Measurements from ENCODE around the gene ADGRV1. TPM values are rescaled to one million over a fixed set of nuclear protein-coding genes. Genes with fewer than 3 reads are reported as not detected.
"Not testable (repeated sequence)": the region's sequence is repeated elsewhere in the genome, so short reads cannot be mapped to it uniquely, and the experiment has no call there.

Gene ADGRV1
- total RNA-seq, 1 donor from 2014 or later = 0.99 TPM

- no peak overlapping the region for H3K4me3 Mint-ChIP-seq (ENCODE audit: unreplicated experiment)
- peaks cover 31% of the 10 kb centered on the region for H3K27me3 Mint-ChIP-seq (ENCODE audit: unreplicated experiment)
- no peaks in the 10 kb centered on the region for H3K4me1 Mint-ChIP-seq (ENCODE audit: unreplicated experiment)
- no peak for TF ChIP-seq CTCF (IDR thresholded peaks at IDR 0.05)
- no peak for DNase-seq (ENCODE audit: extremely low spot score, unreplicated experiment)
- H3K36me3 Mint-ChIP-seq (ENCODE audit: unreplicated experiment) = no peaks in the 10 kb centered on the region
- H3K9me3 Mint-ChIP-seq (ENCODE audit: unreplicated experiment) = peaks cover 4% of the 10 kb centered on the region
- H3K27ac Mint-ChIP-seq (ENCODE audit: unreplicated experiment) = no peak overlapping the region
Measured at GRCh38 chr5:90575712-90576111, 17.1 kb downstream of the ADGRV1 start.

GRCh38 chr5:90576566-90576965 is 18.0 kb downstream of the ADGRV1 start:
- H3K27ac Mint-ChIP-seq (ENCODE audit: unreplicated experiment); H3K4me3 Mint-ChIP-seq (ENCODE audit: unreplicated experiment); DNase-seq (ENCODE audit: extremely low spot score, unreplicated experiment); H3K4me1 Mint-ChIP-seq (ENCODE audit: unreplicated experiment); H3K9me3 Mint-ChIP-seq (ENCODE audit: unreplicated experiment); H3K36me3 Mint-ChIP-seq (ENCODE audit: unreplicated experiment): not testable (repeated sequence)
- H3K27me3 Mint-ChIP-seq (ENCODE audit: unreplicated experiment) = peaks cover 27% of the 10 kb centered on the region

GRCh38 chr5:90579905-90580304 is 21.3 kb downstream of the ADGRV1 start:
- not testable (repeated sequence) for H3K4me3 Mint-ChIP-seq (ENCODE audit: unreplicated experiment); H3K36me3 Mint-ChIP-seq (ENCODE audit: unreplicated experiment); H3K4me1 Mint-ChIP-seq (ENCODE audit: unreplicated experiment); DNase-seq (ENCODE audit: extremely low spot score, unreplicated experiment); H3K9me3 Mint-ChIP-seq (ENCODE audit: unreplicated experiment); H3K27ac Mint-ChIP-seq (ENCODE audit: unreplicated experiment)
- H3K27me3 Mint-ChIP-seq (ENCODE audit: unreplicated experiment) = peaks cover 10% of the 10 kb centered on the region

- no peaks in the 10 kb centered on the region for H3K4me1 Mint-ChIP-seq (ENCODE audit: unreplicated experiment)
- H3K27me3 Mint-ChIP-seq (ENCODE audit: unreplicated experiment) = peaks cover 14% of the 10 kb centered on the region
- no peak overlapping the region for H3K27ac Mint-ChIP-seq (ENCODE audit: unreplicated experiment)
- DNase-seq (ENCODE audit: extremely low spot score, unreplicated experiment) = no peak
- TF ChIP-seq CTCF (IDR thresholded peaks at IDR 0.05) = no peak
- H3K9me3 Mint-ChIP-seq (ENCODE audit: unreplicated experiment) = peaks cover 4% of the 10 kb centered on the region
- H3K36me3 Mint-ChIP-seq (ENCODE audit: unreplicated experiment) = no peaks in the 10 kb centered on the region
- no peak overlapping the region for H3K4me3 Mint-ChIP-seq (ENCODE audit: unreplicated experiment)
Measured at GRCh38 chr5:90581956-90582355, 23.4 kb downstream of the ADGRV1 start.

- H3K27me3 Mint-ChIP-seq (ENCODE audit: unreplicated experiment) = peaks cover 24% of the 10 kb centered on the region
Measured at GRCh38 chr5:90585337-90585986, 26.9 kb downstream of the ADGRV1 start.

GRCh38 chr5:90586469-90586868 is 27.9 kb downstream of the ADGRV1 start:
- no peak overlapping the region for H3K4me3 Mint-ChIP-seq (ENCODE audit: unreplicated experiment)
- H3K9me3 Mint-ChIP-seq (ENCODE audit: unreplicated experiment) = no peaks in the 10 kb centered on the region
- H3K4me1 Mint-ChIP-seq (ENCODE audit: unreplicated experiment) = no peaks in the 10 kb centered on the region
- no peak overlapping the region for H3K27ac Mint-ChIP-seq (ENCODE audit: unreplicated experiment)
- peaks cover 24% of the 10 kb centered on the region for H3K27me3 Mint-ChIP-seq (ENCODE audit: unreplicated experiment)
- DNase-seq (ENCODE audit: extremely low spot score, unreplicated experiment) = no peak
- no peaks in the 10 kb centered on the region for H3K36me3 Mint-ChIP-seq (ENCODE audit: unreplicated experiment)
- no peak for TF ChIP-seq CTCF (IDR thresholded peaks at IDR 0.05)

More at GRCh38 chr5:90585337-90585986, 26.9 kb downstream of the ADGRV1 start:
- Mint-ChIP-seq H3K9me3 (ENCODE audit: unreplicated experiment) (no peaks in the 10 kb centered on the region), H3K36me3 (ENCODE audit: unreplicated experiment) (no peaks in the 10 kb centered on the region), H3K4me1 (ENCODE audit: unreplicated experiment) (no peaks in the 10 kb centered on the region), H3K4me3 (ENCODE audit: unreplicated experiment) (no peak overlapping the region), H3K27ac (ENCODE audit: unreplicated experiment) (no peak overlapping the region)
- DNase-seq (ENCODE audit: extremely low spot score, unreplicated experiment) = no peak
- TF ChIP-seq CTCF (IDR thresholded peaks at IDR 0.05) = no peak
